Epithelial cell of proximal tubule (primary cell): ENCODE measurements around the gene TMEM259. TPM values are rescaled to one million over a fixed set of nuclear protein-coding genes. Genes with fewer than 3 reads are reported as not detected.
A peak's percentile ranks its signal among the peaks of the same experiment; 100 is the strongest.

Experiments
- DNase-seq: peaks from one replicate; pipeline ENCODE4 v3.0.0-alpha.2; 2011; ENCODE audit warnings: low read depth
- H3K4me3 ChIP-seq: 2 replicates; pipeline ENCODE4 v1.5.1; 2011; ENCODE audit warnings: low read depth, mild to moderate bottlenecking, low read length
- total RNA-seq: library from RNA; depleted of rRNA; stranded (reverse); fragments of >200 nt; gene quantifications from 2 replicates; pipeline ENCODE4 v1.2.3, GENCODE V29; 2015
- TF ChIP-seq, protein P1 (sequence below): conservative IDR thresholded peaks from 2 replicates; pipeline ENCODE4 v1.5.1; 2012; ENCODE audit warnings: low read depth, mild to moderate bottlenecking, low read length

TMEM259 gene
- total RNA-seq, 1 donor from 2014 or later: 193 TPM

GRCh38 chr19:1066251-1066747, 45.4 kb upstream of the TMEM259 start:
- TF ChIP-seq, protein P1, sequence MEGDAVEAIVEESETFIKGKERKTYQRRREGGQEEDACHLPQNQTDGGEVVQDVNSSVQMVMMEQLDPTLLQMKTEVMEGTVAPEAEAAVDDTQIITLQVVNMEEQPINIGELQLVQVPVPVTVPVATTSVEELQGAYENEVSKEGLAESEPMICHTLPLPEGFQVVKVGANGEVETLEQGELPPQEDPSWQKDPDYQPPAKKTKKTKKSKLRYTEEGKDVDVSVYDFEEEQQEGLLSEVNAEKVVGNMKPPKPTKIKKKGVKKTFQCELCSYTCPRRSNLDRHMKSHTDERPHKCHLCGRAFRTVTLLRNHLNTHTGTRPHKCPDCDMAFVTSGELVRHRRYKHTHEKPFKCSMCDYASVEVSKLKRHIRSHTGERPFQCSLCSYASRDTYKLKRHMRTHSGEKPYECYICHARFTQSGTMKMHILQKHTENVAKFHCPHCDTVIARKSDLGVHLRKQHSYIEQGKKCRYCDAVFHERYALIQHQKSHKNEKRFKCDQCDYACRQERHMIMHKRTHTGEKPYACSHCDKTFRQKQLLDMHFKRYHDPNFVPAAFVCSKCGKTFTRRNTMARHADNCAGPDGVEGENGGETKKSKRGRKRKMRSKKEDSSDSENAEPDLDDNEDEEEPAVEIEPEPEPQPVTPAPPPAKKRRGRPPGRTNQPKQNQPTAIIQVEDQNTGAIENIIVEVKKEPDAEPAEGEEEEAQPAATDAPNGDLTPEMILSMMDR: no peak
- no peak for DNase-seq
- no peak overlapping the region for H3K4me3 ChIP-seq

DNA sequence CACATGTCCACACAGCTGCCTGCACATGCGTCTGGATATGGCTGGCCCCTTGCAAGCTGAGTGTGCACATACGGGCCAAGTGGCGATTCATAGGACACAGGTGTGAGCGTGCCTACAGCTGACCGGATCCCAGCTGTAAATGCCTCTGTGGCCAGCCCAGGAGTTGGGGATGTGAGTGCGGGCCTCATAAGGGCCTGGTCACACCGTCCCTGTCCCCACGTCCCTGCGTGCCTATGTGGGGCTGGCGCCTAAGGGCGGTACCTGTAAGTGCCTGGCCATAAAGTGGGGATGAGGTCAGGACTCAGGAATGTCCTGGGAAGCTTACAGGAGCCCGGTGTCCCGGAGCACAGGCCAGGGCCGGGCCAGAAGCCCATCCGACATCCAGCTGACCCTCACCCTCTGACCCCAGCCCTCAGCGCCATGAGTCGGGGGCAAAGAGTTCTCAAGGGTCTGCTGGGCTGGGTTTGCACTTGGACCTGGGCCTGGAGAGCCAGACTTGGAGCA, 44.7 kb upstream of the TMEM259 start:
- H3K4me3 ChIP-seq: no peak overlapping the region
- TF ChIP-seq, protein P1: no peak
- no peak for DNase-seq

DNA sequence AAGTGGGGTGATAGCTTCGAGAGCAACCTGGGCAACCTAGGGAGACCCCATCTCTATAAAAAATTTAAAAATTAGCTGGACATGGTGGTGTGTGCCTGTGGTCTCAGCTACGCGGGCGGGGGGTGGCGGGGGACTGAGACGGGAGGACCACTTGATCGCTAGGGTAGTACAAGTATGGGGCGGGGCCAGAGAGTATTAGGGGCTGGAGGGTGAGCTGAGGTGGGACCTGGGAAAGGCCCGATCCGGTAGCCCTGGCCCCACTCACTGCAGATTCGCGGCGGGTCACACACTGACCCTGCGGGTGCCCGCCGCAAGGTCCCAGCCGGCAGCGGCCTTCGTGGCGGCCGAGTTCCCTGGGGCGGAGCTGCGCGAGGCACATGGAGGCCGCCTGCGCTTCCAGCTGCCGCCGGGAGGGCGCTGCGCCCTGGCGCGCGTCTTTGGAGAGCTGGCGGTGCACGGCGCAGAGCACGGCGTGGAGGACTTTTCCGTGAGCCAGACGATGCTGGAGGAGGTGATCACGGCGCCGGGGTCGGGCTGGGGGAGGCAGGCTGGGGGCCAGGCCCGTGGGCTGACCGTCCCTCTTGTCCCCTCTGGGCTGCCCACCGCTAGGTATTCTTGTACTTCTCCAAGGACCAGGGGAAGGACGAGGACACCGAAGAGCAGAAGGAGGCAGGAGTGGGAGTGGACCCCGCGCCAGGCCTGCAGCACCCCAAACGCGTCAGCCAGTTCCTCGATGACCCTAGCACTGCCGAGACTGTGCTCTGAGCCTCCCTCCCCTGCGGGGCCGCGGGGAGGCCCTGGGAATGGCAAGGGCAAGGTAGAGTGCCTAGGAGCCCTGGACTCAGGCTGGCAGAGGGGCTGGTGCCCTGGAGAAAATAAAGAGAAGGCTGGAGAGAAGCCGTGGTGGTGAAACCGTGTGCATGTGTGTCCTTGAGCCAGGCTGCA, 44.0 kb upstream of the TMEM259 start:
- no peak for DNase-seq
- no peak overlapping the region for H3K4me3 ChIP-seq
- TF ChIP-seq, protein P1: peak; percentile 56

GRCh38 chr19:1063909-1064660, 43.2 kb upstream of the TMEM259 start:
- TF ChIP-seq, protein P1: no peak
- H3K4me3 ChIP-seq: no peak overlapping the region
- DNase-seq: no peak

- DNase-seq: no peak
- no peak overlapping the region for H3K4me3 ChIP-seq
- TF ChIP-seq, protein P1: no peak
Measured at GRCh38 chr19:1063030-1063908, 42.3 kb upstream of the TMEM259 start.

- H3K4me3 ChIP-seq: no peak overlapping the region
- DNase-seq: no peak
- TF ChIP-seq, protein P1: no peak
Measured at GRCh38 chr19:1062387-1063029, 41.6 kb upstream of the TMEM259 start.
